ENCODE results near the gene TAF13. TPM values are rescaled to one million over a fixed set of nuclear protein-coding genes. Genes with fewer than 3 reads are reported as not detected.

TAF13 gene
- total and polyA plus RNA-seq, 9 of the 15 experiments (the other 6 are each of a cell fraction or from before 2014, with no cell fraction given): 14.9 to 77.2 (median 38.7) TPM

DNA sequence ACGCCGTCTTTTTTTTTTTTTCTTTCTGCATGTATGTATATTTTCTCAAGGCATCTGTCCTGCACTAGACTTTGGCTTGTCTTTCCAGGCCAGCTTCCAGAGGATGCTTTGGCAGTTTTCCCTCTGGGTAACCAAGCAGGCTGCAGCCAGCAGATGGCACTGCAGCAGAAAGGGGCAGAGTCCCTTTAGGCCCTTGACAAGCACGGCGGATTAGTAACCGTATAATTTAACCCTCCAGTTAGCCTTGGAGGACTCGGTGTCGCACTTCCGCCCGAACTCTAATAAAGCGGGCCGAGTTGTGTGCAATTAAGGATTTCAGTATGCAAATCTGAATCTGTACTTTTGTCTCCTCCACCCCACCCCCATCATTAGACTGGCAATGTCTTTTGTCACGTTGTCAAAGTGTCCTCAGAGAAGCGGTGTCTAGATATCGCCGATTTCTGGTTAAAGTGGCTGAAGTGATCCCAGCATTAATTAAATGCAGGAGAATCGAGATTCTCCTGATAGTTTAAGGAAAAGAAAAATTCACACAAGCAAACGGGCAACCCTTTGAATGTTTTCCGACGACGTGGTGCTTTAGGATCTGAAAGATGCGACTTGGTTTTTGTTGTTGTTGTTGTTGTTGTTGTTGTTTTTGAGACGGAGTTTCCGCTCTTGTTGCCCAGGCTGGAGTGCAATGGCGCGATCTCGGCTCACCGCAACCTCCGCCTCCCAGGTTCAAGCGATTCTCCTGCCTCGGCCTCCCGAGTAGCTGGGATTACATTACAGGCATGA is 13.6 kb upstream of the TAF13 start (continued):
- TF ChIP-seq, protein P1, sequence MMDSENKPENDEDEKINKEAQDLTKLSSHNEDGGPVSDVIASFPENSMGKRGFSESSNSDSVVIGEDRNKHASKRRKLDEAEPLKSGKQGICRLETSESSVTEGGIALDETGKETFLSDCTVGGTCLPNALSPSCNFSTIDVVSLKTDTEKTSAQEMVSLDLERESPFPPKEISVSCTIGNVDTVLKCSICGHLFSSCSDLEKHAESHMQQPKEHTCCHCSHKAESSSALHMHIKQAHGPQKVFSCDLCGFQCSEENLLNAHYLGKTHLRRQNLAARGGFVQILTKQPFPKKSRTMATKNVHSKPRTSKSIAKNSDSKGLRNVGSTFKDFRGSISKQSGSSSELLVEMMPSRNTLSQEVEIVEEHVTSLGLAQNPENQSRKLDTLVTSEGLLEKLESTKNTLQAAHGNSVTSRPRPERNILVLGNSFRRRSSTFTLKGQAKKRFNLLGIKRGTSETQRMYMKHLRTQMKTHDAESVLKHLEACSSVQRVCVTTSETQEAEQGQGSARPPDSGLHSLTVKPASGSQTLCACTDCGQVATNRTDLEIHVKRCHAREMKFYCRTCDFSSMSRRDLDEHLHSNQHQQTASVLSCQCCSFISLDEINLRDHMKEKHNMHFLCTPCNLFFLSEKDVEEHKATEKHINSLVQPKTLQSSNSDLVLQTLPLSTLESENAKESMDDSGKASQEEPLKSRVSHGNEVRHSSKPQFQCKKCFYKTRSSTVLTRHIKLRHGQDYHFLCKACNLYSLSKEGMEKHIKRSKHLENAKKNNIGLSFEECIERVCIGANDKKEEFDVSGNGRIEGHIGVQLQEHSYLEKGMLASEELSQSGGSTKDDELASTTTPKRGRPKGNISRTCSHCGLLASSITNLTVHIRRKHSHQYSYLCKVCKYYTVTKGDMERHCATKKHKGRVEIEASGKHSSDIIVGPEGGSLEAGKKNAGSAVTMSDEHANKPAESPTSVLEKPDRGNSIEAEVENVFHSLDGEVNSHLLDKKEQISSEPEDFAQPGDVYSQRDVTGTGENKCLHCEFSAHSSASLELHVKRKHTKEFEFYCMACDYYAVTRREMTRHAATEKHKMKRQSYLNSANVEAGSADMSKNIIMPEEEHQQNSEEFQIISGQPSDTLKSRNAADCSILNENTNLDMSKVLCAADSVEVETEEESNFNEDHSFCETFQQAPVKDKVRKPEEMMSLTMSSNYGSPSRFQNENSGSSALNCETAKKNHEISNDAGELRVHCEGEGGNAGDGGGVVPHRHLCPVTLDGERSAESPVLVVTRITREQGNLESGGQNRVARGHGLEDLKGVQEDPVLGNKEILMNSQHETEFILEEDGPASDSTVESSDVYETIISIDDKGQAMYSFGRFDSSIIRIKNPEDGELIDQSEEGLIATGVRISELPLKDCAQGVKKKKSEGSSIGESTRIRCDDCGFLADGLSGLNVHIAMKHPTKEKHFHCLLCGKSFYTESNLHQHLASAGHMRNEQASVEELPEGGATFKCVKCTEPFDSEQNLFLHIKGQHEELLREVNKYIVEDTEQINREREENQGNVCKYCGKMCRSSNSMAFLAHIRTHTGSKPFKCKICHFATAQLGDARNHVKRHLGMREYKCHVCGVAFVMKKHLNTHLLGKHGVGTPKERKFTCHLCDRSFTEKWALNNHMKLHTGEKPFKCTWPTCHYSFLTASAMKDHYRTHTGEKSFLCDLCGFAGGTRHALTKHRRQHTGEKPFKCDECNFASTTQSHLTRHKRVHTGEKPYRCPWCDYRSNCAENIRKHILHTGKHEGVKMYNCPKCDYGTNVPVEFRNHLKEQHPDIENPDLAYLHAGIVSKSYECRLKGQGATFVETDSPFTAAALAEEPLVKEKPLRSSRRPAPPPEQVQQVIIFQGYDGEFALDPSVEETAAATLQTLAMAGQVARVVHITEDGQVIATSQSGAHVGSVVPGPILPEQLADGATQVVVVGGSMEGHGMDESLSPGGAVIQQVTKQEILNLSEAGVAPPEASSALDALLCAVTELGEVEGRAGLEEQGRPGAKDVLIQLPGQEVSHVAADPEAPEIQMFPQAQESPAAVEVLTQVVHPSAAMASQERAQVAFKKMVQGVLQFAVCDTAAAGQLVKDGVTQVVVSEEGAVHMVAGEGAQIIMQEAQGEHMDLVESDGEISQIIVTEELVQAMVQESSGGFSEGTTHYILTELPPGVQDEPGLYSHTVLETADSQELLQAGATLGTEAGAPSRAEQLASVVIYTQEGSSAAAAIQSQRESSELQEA (IDR thresholded peaks at IDR 0.05; ENCODE audit: low read depth): peak; percentile 47; the same call in 1 of the 2 replicates
- no peak for TF ChIP-seq NELFE (IDR thresholded peaks at IDR 0.05; ENCODE audit: insufficient read depth, insufficient read length)
- TF ChIP-seq, protein P2, sequence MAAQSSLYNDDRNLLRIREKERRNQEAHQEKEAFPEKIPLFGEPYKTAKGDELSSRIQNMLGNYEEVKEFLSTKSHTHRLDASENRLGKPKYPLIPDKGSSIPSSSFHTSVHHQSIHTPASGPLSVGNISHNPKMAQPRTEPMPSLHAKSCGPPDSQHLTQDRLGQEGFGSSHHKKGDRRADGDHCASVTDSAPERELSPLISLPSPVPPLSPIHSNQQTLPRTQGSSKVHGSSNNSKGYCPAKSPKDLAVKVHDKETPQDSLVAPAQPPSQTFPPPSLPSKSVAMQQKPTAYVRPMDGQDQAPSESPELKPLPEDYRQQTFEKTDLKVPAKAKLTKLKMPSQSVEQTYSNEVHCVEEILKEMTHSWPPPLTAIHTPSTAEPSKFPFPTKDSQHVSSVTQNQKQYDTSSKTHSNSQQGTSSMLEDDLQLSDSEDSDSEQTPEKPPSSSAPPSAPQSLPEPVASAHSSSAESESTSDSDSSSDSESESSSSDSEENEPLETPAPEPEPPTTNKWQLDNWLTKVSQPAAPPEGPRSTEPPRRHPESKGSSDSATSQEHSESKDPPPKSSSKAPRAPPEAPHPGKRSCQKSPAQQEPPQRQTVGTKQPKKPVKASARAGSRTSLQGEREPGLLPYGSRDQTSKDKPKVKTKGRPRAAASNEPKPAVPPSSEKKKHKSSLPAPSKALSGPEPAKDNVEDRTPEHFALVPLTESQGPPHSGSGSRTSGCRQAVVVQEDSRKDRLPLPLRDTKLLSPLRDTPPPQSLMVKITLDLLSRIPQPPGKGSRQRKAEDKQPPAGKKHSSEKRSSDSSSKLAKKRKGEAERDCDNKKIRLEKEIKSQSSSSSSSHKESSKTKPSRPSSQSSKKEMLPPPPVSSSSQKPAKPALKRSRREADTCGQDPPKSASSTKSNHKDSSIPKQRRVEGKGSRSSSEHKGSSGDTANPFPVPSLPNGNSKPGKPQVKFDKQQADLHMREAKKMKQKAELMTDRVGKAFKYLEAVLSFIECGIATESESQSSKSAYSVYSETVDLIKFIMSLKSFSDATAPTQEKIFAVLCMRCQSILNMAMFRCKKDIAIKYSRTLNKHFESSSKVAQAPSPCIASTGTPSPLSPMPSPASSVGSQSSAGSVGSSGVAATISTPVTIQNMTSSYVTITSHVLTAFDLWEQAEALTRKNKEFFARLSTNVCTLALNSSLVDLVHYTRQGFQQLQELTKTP (IDR thresholded peaks at IDR 0.05; ENCODE audit: low read depth in 1 of 2, partially characterized antibody in 2 of 2): peak in 1 of 2 experiments; percentile 17
- peak; percentile 53 to 61 for TF ChIP-seq FOXK2 (conservative IDR thresholded peaks at IDR 0.05 in 1 of 2, IDR thresholded peaks at IDR 0.05 in 1 of 2; ENCODE audit: low read depth in 2 of 2)
- TF ChIP-seq, protein P3, sequence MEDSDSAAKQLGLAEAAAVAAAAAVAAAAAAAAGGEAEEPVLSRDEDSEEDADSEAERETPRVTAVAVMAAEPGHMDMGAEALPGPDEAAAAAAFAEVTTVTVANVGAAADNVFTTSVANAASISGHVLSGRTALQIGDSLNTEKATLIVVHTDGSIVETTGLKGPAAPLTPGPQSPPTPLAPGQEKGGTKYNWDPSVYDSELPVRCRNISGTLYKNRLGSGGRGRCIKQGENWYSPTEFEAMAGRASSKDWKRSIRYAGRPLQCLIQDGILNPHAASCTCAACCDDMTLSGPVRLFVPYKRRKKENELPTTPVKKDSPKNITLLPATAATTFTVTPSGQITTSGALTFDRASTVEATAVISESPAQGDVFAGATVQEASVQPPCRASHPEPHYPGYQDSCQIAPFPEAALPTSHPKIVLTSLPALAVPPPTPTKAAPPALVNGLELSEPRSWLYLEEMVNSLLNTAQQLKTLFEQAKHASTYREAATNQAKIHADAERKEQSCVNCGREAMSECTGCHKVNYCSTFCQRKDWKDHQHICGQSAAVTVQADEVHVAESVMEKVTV (CRISPR knock-in tag; IDR thresholded peaks at IDR 0.05): peak; percentile 46; the same call in 1 of the 2 replicates
- TF ChIP-seq, protein P4, sequence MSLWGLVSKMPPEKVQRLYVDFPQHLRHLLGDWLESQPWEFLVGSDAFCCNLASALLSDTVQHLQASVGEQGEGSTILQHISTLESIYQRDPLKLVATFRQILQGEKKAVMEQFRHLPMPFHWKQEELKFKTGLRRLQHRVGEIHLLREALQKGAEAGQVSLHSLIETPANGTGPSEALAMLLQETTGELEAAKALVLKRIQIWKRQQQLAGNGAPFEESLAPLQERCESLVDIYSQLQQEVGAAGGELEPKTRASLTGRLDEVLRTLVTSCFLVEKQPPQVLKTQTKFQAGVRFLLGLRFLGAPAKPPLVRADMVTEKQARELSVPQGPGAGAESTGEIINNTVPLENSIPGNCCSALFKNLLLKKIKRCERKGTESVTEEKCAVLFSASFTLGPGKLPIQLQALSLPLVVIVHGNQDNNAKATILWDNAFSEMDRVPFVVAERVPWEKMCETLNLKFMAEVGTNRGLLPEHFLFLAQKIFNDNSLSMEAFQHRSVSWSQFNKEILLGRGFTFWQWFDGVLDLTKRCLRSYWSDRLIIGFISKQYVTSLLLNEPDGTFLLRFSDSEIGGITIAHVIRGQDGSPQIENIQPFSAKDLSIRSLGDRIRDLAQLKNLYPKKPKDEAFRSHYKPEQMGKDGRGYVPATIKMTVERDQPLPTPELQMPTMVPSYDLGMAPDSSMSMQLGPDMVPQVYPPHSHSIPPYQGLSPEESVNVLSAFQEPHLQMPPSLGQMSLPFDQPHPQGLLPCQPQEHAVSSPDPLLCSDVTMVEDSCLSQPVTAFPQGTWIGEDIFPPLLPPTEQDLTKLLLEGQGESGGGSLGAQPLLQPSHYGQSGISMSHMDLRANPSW (CRISPR knock-in tag; IDR thresholded peaks at IDR 0.05): 0 out of 2 replicates have a peak, but pooled peaks have one; percentile 77
- TF ChIP-seq TAF1 (IDR thresholded peaks at IDR 0.05; ENCODE audit: control insufficient read depth, extremely low read depth, insufficient read depth, low read length, severe bottlenecking): peak; percentile 63
- TF ChIP-seq HEY1 (CRISPR knock-in tag; IDR thresholded peaks at IDR 0.05; ENCODE audit: borderline replicate concordance): no peak
